HL-60/S4 treated with phorbol 12-myristate 13-acetate at 8.2 ng/mL for 4 days and 3 days (cell line): ENCODE results near the gene NPHS1.

Source experiments
- in situ Hi-C: fragments of 300-500 bp; cut with MboI; formaldehyde crosslinking; loops from 2 replicates; pipeline ENCODE4 v1.15.0; 2022; ENCODE audit warnings: low sequenced_read_pairs

The NPHS1 gene

DNA sequence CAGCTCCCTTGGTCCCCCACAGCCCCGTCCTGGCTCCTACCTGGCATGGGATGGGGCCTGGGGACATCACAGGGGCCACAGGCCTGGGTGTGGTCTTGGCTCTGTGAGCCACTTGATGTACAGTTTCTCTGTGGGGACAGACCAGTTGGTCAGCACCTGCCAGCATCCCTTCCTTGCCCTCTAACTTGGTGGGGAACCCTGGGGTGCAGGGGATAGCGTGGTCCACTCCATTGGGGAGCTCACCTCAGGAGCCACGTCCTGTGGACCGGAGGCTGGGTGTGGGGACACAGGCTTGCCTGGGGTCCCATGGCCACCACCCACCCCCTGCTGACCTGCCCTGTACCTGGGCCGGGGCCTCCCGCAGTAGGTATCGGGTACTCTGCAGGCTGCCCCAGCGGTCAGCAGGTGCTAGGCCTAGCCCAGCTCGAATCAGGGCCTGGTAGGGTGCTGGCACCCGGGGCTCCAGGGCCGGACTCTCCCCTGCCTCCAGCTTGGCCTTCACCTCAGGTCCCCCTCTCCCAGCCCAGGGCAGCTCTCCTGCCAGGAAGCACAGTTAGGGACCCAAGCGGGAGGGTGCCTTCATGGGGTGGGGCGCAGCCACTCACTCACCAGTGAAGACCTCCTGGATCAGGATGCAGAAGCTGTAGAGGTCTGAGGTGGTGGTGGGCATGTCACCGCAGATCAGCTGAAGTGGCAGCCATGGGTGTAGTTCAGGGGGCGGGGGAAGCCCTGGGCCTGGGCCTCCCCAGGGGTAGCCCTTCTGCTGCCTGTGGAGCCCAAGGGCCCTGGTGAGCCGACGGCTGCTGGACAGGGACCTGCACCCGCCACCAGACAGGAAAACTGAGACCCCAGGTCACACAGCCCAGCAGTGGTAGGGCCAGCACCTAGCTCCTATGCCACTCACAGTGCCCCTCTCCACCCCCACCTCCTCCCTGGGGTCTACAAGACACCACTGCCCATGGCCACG lies 62.0 kb downstream of the NPHS1 start:
- in situ Hi-C loops = no loop called here

DNA sequence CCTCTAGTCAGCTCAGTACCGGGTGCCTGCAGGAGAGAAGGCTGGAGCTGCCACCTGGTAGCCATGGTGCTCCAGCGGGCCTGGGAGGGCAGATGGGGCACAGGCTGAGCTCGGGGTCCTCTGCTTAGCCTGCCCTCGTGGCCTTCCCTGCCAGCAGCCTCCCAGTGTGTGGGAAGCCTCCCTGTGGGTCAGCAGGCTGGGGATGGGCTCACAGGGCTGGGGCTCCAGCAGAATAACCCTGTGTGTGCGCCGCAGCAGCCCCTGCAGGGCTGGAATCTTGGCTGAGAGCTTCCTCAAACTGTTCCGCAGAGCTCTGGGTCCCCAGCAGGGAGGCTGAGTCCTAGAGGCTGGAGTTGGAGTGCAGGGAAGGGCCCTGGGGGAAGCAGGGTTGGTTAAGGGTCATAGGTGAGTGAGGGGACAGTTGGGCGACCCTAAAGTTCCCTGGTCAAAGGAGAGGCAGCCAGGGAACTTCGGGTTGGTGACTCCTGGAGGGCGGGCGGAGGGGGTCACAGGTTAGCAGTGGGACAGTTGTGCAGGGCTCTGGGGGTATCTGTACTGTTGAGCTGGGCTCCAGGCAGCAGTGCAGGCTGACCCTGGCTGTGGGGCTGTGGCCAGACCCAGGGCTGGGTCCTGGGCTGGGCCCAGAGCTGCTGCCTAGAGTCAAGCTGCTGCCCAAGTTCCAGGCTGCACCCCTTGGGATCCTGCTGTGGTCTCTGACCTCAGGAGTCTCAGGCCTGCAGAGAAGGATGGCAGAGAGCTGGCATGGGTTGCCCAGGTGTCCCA lies 62.9 kb downstream of the NPHS1 start:
- in situ Hi-C loops = no loop called here

DNA sequence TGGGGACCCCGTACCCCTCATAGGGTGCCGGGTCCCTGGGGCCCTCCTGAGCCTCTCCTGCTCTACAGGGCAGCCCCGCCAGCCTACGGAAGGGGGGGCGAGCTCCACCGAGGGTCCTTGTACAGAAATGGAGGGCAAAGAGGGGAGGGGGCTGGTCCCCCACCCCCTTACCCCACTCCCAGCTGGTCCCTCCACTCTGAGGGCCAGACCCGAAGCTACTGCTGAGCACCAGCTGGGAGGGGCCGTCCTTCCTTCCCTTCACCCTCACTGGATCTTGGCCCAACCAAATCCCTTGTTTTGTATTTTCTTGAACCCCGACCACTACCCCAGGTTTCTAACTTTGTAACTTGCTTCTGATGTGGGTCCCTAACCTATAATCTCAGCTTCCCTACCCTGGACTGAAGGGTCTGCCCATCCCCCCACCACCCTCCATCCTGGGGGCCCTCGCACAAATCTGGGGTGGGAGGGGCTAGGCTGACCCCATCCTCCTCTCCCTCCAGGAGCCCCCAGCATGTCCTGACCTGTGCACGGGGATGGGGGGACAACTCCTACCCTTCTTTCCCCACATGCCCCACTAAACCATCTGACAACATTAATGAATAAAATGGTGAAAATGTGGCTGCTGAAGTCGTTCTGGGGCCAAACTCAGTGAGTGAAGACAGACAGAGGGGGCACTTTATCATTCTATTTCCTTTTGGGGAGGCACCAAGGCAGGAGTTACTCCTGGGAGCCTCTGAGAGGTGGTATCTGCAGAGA lies 63.9 kb downstream of the NPHS1 start:
- in situ Hi-C loops = no loop called here

DNA sequence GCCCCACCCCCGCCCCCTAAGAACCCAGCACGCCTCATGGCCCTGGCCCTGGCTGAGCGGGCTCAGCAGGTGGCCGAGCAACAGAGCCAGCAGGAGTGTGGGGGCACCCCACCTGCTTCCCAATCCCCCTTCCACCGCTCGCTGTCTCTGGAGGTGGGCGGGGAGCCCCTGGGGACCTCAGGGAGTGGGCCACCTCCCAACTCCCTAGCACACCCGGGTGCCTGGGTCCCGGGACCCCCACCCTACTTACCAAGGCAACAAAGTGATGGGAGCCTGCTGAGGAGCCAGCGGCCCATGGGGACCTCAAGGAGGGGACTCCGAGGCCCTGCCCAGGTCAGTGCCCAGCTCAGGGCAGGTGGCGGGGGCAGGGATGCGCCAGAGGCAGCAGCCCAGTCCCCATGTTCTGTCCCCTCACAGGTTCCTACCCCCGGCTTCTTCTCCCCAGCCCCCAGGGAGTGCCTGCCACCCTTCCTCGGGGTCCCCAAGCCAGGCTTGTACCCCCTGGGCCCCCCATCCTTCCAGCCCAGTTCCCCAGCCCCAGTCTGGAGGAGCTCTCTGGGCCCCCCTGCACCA lies 65.0 kb downstream of the NPHS1 start:
- in situ Hi-C loops = no loop called here

DNA sequence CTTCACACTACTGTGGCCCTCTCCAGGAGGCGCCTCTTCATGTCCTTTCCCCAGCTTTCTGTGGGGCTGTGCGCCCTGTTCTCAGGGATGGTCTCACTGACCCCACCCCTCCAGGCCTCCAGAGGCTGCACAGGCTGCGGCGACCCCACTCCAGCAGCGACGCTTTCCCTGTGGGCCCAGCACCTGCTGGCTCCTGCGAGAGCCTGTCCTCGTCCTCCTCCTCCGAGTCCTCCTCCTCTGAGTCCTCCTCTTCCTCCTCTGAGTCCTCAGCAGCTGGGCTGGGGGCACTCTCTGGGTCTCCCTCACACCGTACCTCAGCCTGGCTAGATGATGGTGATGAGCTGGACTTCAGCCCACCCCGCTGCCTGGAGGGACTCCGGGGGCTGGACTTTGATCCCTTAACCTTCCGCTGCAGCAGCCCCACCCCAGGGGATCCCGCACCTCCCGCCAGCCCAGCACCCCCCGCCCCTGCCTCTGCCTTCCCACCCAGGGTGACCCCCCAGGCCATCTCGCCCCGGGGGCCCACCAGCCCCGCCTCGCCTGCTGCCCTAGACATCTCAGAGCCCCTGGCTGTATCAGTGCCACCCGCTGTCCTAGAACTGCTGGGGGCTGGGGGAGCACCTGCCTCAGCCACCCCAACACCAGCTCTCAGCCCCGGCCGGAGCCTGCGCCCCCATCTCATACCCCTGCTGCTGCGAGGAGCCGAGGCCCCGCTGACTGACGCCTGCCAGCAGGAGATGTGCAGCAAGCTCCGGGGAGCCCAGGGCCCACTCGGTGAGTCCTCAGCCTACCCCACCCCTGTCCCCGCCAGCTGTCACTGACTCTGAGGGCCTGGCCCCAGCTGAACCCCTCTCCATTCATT lies 65.8 kb downstream of the NPHS1 start:
- in situ Hi-C loops = no loop called here

DNA sequence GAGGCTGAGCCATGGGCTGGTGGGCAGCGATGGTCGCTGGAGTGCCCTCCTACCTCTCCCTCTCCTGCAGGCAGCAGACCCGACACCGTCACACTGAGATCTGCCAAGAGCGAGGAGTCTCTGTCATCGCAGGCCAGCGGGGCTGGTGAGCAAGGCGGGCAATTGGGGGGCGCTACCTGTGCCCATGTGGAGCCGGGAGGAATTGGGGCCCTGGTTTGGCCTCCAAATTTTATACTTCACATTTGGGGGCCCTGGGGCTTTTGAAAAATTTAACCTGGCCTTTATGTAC lies 67.0 kb downstream of the NPHS1 start:
- in situ Hi-C loops = no loop called here

DNA sequence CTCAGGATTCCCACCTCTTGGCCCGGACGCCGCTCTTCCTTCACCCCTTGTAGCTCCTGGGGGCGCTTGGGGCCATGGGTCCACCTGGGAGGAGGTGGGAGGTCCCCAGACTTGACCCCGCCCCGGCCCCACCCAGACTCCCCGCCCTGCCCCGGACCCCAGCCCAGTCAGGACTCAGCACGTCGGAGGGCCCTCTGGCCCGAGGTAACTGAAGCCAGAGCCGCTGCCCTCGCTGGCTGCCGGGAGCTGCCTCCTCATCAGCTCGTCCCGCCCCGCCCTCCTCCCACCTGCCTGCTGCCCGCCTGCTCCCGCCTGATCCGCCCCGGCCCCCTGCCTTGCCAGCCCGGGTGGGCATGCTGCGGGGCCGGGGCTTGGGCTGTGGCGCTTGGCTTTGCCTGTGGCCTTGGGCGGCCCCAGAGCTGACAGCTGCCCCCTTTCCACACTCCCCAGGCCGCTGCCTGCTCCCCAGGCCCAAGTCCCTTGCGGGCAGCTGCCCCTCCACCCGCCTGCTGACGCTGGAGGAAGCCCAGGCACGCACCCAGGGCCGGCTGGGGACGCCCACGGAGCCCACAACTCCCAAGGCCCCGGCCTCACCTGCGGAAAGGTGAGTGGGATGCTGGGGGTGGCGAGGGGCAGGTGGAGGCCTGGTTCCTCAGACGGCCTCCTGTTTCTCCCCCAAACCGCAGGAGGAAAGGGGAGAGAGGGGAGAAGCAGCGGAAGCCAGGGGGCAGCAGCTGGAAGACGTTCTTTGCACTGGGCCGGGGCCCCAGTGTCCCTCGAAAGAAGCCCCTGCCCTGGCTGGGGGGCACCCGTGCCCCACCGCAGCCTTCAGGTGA lies 67.6 kb downstream of the NPHS1 start:
- in situ Hi-C loops = no loop called here

DNA sequence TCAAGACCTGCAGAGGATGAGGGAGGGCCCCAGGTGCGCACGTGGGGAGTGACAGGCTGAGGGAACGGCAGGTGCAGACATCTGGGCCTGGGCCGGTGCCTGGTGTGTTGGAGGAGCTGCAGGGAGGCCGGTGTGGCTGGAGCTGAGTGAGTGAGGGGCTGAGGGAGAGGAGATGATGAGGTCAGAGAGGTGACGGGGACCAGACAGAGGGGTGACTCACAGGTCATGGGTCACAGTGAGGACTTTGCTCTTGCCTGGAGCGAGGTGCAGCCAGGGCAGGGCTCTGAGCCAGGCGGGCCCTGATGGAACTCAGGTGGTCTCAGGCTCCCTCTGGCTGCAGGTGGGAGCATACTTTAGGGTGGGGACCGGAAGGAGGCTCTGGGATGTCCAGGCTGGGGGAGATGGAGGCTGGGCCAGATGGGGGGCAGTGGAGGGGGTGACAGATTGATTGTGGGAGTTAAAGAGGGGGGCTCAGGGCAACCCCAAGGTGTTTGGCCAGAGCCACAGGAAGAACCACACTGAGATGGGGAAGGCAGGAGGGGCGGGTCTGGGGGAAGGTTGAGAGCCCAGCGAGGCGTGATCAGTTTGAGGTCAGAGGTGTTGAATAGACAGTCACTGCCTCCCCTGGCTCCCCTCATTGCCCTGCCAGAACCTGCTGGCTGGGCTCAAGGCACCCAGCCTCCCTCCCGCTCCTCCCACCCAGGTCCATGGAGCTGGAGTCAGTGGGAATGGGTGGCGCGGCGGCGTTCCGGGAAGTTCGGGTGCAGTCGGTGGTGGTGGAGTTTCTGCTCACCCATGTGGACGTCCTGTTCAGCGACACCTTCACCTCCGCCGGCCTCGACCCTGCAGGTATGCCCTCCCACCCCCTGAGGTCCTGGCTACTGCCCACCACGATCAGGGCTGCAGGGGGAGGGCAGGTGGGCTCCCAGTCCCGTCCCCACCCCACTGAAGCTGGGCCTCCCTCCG lies 68.6 kb downstream of the NPHS1 start:
- in situ Hi-C loops = no loop called here

DNA sequence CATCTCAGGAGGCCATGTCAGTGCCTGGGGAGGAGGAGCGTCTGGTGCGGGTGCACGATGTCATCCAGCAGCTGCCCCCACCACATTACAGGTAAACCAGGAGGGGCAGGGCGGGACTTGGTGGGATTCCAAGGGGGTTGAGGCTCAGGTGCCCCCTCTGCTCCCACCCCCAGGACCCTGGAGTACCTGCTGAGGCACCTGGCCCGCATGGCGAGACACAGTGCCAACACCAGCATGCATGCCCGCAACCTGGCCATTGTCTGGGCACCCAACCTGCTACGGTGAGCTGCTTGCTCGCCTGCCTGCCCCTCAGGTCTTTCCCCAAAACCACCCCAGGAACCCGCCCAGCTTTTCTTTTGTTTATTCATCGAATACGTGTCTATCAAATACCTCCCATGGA lies 69.7 kb downstream of the NPHS1 start:
- in situ Hi-C loops = no loop called here

DNA sequence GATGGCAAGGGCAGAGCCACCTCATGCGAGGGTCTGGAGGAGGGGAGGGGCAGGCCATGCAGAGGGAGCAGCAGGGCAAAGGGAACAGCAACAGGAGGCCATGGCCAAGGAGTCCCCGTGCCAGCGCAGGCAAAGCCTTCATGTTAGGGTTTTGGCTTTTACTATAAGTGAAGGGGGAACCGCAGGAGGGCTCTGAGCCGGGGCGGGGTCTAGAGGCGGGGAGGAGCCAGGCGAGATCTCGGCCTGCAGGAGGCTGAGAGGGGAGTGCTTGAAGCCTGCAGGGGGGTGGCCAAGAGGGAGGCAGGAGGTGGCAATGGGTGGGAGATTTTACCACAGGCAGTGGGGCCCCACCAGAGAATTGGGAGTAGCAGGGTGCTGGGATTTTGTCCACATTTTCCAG lies 70.7 kb downstream of the NPHS1 start:
- in situ Hi-C loops = no loop called here

DNA sequence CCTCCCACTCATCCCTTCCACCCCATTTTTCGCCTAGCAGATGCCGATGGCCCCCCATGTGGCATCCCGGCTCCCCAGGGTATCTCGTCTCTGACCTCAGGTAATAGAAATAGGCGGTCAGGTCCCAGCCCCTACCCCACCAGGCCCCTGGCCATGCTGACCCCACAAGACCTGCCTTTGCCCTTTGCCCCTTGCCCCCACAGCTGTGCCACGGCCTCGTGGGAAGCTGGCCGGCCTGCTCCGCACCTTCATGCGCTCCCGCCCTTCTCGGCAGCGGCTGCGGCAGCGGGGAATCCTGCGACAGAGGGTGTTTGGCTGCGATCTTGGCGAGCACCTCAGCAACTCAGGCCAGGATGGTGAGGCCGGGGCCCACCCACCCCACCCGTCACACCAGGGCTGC lies 71.6 kb downstream of the NPHS1 start:
- in situ Hi-C loops = no loop called here

DNA sequence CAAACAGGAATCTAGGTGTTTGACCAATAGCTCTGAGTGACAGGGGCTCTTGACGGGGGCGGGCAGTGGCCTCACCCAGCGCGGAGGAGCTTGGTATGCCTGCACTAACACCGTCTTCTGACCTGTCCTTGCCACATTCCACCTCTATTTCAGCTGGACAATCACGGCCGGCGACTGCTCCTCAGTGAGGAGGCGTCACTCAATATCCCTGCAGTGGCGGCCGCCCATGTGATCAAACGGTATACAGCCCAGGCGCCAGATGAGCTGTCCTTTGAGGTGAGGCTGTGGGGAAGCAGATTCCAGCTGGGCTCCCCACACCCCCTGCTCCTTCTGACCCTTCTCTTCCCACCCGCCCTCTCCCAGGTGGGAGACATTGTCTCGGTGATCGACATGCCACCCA lies 72.2 kb downstream of the NPHS1 start:
- in situ Hi-C loops = no loop called here

DNA sequence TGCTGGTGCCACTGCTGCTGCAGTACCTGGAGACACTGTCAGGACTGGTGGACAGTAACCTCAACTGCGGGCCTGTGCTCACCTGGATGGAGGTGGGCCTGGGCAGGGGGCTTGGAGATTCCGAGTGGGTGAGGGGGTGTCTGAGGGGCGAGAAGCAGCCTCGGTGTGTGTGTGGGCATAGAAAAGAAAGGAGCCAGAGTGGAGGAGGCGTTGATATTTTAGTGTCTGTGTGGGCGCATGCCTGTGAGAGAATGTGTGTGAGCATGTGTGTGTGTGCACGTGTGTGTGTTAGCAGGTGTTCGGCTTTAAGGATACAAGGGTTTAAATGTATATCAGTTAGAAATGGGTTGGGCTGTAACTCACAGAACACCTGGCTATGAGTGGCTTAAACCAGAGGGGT lies 73.3 kb downstream of the NPHS1 start:
- in situ Hi-C loops = no loop called here

DNA sequence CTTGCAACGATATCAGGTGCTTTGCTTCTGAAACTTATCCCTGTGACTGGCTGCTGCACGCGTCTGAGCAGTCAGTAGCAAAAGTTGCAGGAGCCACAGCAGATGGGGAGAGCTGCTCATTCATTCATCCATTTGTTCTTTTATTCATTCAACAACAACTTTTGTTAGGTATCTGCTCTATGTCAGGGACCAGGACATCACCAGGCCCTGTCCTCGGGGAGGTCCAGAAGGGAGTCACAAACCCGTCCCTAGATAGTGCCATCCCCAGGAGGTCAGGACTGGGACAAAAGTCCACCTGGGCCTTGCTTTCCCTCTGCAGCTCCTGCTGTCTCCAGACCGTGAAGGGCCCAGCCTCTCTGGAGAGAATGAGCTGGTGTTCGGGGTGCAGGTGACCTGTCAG lies 74.3 kb downstream of the NPHS1 start:
- in situ Hi-C loops = no loop called here

DNA sequence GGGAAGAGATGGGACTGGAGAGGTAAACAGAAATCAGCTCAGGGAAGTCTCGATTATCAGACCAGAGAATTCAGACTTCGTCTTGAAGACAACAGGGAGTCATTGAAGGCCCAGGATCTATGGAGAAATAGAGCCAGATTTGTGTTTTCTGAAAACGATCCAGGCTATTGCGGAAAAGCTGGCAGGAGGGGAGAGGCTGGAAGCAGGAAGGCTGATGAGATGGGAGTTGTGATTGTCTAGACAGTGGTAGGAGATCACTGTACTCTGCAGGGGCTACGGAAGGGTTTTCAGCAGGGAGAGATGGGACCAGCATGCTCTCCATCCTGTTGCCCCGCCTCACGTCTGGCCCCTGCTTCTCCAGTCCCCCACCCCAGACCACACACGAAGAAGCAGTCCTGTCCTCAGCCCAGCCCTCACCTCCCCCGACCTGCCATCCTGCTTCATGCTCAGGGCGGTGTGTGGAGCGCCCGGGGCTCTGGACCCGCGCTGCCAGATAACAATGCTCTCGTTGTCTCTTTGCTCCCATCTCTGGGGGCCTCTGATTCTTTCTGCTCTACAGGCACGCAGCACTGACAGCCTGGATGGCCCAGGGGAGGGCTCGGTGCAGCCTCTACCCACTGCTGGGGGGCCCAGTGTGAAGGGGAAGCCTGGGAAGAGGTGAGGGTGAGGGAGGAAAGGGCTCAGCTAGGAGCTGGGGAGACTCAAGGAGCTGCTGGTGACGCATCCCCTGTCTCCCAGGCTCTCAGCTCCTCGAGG lies 75.0 kb downstream of the NPHS1 start:
- in situ Hi-C loops = no loop called here

DNA sequence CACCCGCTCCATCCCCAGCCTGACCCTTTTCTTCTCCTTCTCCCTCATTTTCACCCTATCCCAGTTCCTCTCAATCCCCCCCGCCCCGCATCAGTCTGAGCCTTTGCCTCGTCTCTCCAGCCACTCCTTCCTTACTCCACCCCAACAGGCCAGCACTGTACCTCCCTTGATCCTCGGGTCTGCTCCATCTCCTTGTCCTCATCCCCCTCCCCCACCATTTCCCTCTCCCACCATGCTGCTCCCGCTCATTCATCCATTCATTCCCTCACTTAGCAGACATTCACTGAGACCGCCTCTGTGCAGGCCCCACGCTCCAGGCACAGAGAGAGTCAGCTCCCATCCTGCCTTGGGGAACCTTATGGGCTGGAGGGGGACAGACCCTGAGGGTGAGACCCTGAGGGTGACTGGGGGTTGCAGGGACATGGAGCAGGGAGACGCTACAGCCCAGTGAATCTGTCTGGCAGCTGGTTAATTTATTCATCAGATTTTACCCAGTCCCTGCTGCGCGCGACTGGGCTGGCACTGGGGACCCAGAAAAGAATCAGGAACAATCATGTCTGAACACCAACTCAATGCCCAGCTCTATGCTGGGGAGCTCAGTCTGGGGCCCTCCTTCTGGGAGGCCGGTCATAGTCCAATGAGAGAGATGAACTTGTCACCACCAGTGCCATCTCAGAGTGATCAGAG lies 76.1 kb downstream of the NPHS1 start:
- in situ Hi-C loops = no loop called here
